MCF 10A (cell line): ENCODE measurements around the gene PHF20. TPM values are rescaled to one million over a fixed set of nuclear protein-coding genes. Genes with fewer than 3 reads are reported as not detected.

ENCODE experiments used
- BruUV-seq: library from RNA; stranded (reverse); fragments of 400-500 nt; replicated peaks from 2 replicates; lab custom pipeline; 2021; lab: Mats Ljungman, UMichigan
- CTCF ChIA-PET: fragments of 300-600 bp; sonication (Branson Sonifier 250); formaldehyde crosslinking; extraction: SDS; loops from one replicate; lab custom pipeline; 2021; ENCODE audit warnings: antibody characterized with exemption, inconsistent platforms; lab: Yijun Ruan, JAX
- POLR2A ChIA-PET: fragments of 300-600, 350-650 bp; sonication (Branson Sonifier 250); formaldehyde crosslinking; extraction: SDS; loops from one replicate; lab custom pipeline; 2020; ENCODE audit warnings: antibody characterized with exemption, inconsistent platforms; lab: Yijun Ruan, JAX
- DNase-seq: peaks from one replicate; pipeline ENCODE4 v3.0.0-alpha.2; 2018; ENCODE audit not compliant: unreplicated experiment
- H3K27ac Mint-ChIP-seq: one replicate; pipeline ENCODE4 v1.8.0; 2022; ENCODE audit warnings: mild to moderate bottlenecking, low read depth, mixed read lengths; ENCODE audit not compliant: unreplicated experiment
- H3K27me3 Mint-ChIP-seq: one replicate; pipeline ENCODE4 v1.8.0; 2022; ENCODE audit warnings: mixed read lengths; ENCODE audit not compliant: insufficient read depth, unreplicated experiment
- H3K36me3 Mint-ChIP-seq: one replicate; pipeline ENCODE4 v1.8.0; 2022; ENCODE audit warnings: mild to moderate bottlenecking, moderate library complexity, mixed read lengths; ENCODE audit not compliant: insufficient read depth, unreplicated experiment
- H3K4me1 Mint-ChIP-seq: one replicate; pipeline ENCODE4 v1.8.0; 2022; ENCODE audit warnings: mixed read lengths; ENCODE audit not compliant: insufficient read depth, unreplicated experiment
- H3K4me3 Mint-ChIP-seq: one replicate; pipeline ENCODE4 v1.8.0; 2022; ENCODE audit warnings: mild to moderate bottlenecking, moderate library complexity, mixed read lengths; ENCODE audit not compliant: unreplicated experiment
- H3K9me3 Mint-ChIP-seq: one replicate; pipeline ENCODE4 v1.8.0; 2022; ENCODE audit warnings: mixed read lengths; ENCODE audit not compliant: unreplicated experiment
- intact Hi-C: fragments of 100-400 bp; cut with micrococcal nuclease; formaldehyde crosslinking; loops from 2 replicates; pipeline ENCODE4 v1.14.1; 2022
- total RNA-seq: library from RNA; stranded (reverse); gene quantifications from 2 replicates; pipeline ENCODE4 v1.2.3, GENCODE V29; 2022
- TF ChIP-seq, protein P1 (sequence below): fragments of 200-600 bp; IDR thresholded peaks from one replicate; pipeline ENCODE4 v1.8.0; 2022; ENCODE audit warnings: antibody characterized with exemption, mild to moderate bottlenecking; ENCODE audit not compliant: unreplicated experiment

Gene PHF20
- total RNA-seq, 1 experiment from 2014 or later: 74.7 TPM

DNA sequence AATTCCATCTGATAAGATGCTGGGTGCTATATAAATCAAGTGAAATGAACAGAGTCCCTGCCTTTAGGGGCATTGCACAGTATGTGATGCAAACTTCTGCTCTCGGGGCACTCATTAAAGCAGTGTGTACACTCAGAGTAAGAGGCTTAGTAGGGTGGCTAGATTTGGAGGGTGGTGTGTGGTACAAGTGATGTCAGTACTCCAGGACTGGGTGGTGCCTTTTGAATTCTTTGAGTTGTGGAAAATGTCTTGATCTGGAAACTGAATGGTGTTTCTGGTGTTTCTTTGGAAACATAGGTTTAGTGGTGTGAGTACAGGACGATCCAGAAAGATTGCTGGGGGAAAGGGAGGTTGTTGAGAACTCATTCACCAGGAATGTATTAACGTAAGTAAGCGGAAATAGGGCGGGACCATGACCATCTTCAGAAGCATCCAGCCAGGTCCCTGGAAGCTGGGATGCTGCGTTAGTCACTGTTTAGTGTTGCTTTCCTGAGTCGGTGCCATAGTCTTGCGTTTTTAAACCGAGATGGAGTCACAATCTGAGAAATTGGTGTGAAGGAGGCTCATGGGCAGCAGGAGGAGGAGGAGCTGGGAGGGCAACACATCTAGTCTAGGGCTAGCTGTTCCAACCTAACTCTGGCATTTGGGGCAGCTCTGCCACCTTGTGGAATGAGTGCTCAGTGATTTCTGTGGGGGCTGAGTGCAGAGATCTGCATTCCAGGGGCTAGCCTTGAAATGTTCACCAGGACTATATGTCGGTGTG is 112.1 kb downstream of the PHF20 start:
- POLR2A ChIA-PET: interaction anchor here (0.6 to 12.0 kb wide), 45 partner anchors 9 to 1059 kb away, joined by 3 to 326 read pairs (median 4); partner anchors contain the start of genes NFS1, PHF20, RBM39 and ROMO1

GRCh38 chr20:35884541-35884865 is 112.7 kb downstream of the PHF20 start:
- TSS peak; percentile 92 for BruUV-seq
- Mint-ChIP-seq H3K27me3 (no peaks in the 10 kb centered on the region), H3K27ac (peak overlapping the region; percentile 100)

More for the DNA sequence above, 112.1 kb downstream of the PHF20 start:
- Mint-ChIP-seq H3K9me3 (no peaks in the 10 kb centered on the region), H3K27me3 (no peaks in the 10 kb centered on the region), H3K36me3 (peaks cover 23% of the 10 kb centered on the region), H3K4me1 (peaks cover 21% of the 10 kb centered on the region), H3K27ac (peak overlapping the region; percentile 100), H3K4me3 (peak overlapping the region; percentile 68)
- no TSS peak for BruUV-seq
- CTCF ChIA-PET: interaction anchor here (0.5 to 4.1 kb wide), 25 partner anchors 9 to 782 kb away, joined by 3 to 27 read pairs (median 4); partner anchors contain the start of gene SCAND1
- TF ChIP-seq, protein P1, sequence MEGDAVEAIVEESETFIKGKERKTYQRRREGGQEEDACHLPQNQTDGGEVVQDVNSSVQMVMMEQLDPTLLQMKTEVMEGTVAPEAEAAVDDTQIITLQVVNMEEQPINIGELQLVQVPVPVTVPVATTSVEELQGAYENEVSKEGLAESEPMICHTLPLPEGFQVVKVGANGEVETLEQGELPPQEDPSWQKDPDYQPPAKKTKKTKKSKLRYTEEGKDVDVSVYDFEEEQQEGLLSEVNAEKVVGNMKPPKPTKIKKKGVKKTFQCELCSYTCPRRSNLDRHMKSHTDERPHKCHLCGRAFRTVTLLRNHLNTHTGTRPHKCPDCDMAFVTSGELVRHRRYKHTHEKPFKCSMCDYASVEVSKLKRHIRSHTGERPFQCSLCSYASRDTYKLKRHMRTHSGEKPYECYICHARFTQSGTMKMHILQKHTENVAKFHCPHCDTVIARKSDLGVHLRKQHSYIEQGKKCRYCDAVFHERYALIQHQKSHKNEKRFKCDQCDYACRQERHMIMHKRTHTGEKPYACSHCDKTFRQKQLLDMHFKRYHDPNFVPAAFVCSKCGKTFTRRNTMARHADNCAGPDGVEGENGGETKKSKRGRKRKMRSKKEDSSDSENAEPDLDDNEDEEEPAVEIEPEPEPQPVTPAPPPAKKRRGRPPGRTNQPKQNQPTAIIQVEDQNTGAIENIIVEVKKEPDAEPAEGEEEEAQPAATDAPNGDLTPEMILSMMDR: peak; percentile 83
- intact Hi-C loops: loop anchor here (1.0 to 5.0 kb wide), 4 partner anchors 9 to 182 kb away; partner anchors contain the start of gene RBM39
- peak; percentile 99 for DNase-seq

DNA sequence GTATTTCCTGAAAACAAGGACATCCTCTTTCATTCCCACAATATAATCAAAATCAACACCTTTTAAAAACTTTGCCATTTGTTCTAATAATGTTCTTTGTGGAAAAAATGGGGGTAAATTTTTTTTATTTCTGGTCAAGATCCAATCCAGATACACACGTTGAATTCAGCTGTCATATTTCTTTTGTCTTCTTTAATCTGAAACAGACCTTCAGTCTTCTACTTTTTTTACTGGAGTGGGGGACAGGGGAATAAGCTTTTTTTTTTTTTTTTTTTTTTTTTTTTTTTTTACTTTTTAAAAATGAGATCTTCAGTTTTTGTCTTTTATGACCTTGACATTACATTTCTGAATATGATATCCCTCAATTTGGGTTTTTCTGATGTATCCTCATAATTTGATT is 113.4 kb downstream of the PHF20 start:
- H3K27ac Mint-ChIP-seq: peak overlapping the region; percentile 100
- no peaks in the 10 kb centered on the region for H3K27me3 Mint-ChIP-seq
- intact Hi-C loops: no loop called here
- no peaks in the 10 kb centered on the region for H3K9me3 Mint-ChIP-seq
- TF ChIP-seq, protein P1: no peak
- H3K4me3 Mint-ChIP-seq: no peak overlapping the region
- ChIA-PET CTCF (interaction anchor here (0.6 to 4.1 kb wide), 17 partner anchors 10 to 421 kb away, joined by 3 to 27 read pairs (median 5); partner anchors contain the start of genes PHF20 and SCAND1), POLR2A (interaction anchor here (0.8 to 12.0 kb wide), 18 partner anchors 9 to 222 kb away, joined by 3 to 326 read pairs (median 14); partner anchors contain the start of genes NFS1, PHF20, RBM39 and ROMO1)
- peaks cover 23% of the 10 kb centered on the region for H3K36me3 Mint-ChIP-seq
- BruUV-seq: no TSS peak
- DNase-seq: no peak
- peaks cover 13% of the 10 kb centered on the region for H3K4me1 Mint-ChIP-seq

More at GRCh38 chr20:35884541-35884865, 112.7 kb downstream of the PHF20 start:
- intact Hi-C loops: loop anchor here (1.0 to 5.0 kb wide), 3 partner anchors 115 to 182 kb away; partner anchors contain the start of gene RBM39
- Mint-ChIP-seq H3K4me3 (peak overlapping the region; percentile 68), H3K4me1 (peaks cover 20% of the 10 kb centered on the region), H3K36me3 (peaks cover 23% of the 10 kb centered on the region), H3K9me3 (no peaks in the 10 kb centered on the region)
- ChIA-PET POLR2A (interaction anchor here (0.6 to 12.0 kb wide), 40 partner anchors 8 to 265 kb away, joined by 3 to 326 read pairs (median 4); partner anchors contain the start of genes NFS1, PHF20, RBM39 and ROMO1), CTCF (interaction anchor here (0.6 to 4.1 kb wide), 19 partner anchors 9 to 421 kb away, joined by 3 to 27 read pairs (median 5); partner anchors contain the start of gene SCAND1)
- TF ChIP-seq, protein P1: no peak
- no peak for DNase-seq

- CTCF ChIA-PET: interaction anchor here (0.7 to 4.1 kb wide), 7 partner anchors 11 to 868 kb away, joined by 3 to 27 read pairs (median 3); no protein-coding TSS in a partner anchor
- H3K9me3 Mint-ChIP-seq: no peaks in the 10 kb centered on the region
- peak overlapping the region; percentile 100 for H3K27ac Mint-ChIP-seq
- H3K27me3 Mint-ChIP-seq: no peaks in the 10 kb centered on the region
- POLR2A ChIA-PET: interaction anchor here (0.7 to 12.0 kb wide), 8 partner anchors 9 to 186 kb away, joined by 3 to 326 read pairs (median 60); partner anchors contain the start of genes NFS1, PHF20, RBM39 and ROMO1
- intact Hi-C loops: no loop called here
- BruUV-seq: no TSS peak
- TF ChIP-seq, protein P1: no peak
- H3K4me1 Mint-ChIP-seq: peaks cover 21% of the 10 kb centered on the region
- no peak overlapping the region for H3K4me3 Mint-ChIP-seq
- peaks cover 30% of the 10 kb centered on the region for H3K36me3 Mint-ChIP-seq
- no peak for DNase-seq
These were observed 114.7 kb downstream of the PHF20 start for GRCh38 chr20:35886537-35886936.
